GM18873 (cell line): Measurements from ENCODE around the gene EMC10.
A peak's percentile ranks its signal among the peaks of the same experiment; 100 is the strongest.

Source experiments
- ATAC-seq: cut with Tn5 transposase; IDR thresholded peaks from one replicate; pipeline ENCODE4 v1.9.1; 2021; ENCODE audit warnings: mild to moderate bottlenecking, moderate library complexity, moderate number of reproducible peaks; ENCODE audit not compliant: unreplicated experiment, low FRiP score

The EMC10 gene

DNA sequence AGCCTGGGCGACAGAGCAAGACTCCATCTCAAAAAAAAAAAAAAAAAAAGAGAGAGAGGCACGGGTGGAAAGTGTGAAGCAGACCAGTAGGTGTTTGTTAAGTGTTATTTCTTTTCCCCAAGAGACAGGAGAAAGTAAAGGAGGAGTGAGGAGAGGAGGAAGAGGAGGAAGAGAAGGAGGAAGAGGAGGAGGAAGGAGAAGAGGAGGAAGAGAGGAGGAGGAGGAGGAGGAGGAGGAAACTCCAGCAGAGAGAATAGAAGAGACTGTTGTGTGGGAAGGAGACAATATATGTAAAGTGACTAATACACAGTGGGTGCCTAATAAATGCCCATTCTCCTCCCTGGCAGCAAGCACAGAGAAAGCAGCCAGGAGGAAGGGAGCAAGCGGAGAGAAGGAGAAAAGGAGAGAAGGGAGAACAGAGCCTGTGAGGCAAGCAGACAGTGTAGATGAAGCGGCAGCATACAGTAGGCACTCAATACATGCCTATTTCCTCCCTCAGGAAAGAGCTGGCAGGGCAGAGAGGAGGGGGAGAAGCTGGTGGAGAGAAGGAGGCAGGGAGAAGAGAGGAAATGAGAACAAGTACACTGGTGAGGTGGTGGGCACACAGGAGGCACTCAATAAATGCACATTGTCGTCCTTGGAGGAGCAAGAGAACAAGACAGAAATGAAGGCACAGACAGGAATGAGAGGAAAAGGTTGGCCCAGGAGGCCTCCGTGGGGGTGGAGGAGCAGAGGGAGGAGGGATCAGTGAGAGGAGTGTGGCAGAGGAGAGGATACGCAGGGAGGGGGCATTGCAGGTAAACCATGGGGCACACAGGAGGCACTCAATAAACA, 18.1 kb downstream of the EMC10 start:
- no peak for ATAC-seq

DNA sequence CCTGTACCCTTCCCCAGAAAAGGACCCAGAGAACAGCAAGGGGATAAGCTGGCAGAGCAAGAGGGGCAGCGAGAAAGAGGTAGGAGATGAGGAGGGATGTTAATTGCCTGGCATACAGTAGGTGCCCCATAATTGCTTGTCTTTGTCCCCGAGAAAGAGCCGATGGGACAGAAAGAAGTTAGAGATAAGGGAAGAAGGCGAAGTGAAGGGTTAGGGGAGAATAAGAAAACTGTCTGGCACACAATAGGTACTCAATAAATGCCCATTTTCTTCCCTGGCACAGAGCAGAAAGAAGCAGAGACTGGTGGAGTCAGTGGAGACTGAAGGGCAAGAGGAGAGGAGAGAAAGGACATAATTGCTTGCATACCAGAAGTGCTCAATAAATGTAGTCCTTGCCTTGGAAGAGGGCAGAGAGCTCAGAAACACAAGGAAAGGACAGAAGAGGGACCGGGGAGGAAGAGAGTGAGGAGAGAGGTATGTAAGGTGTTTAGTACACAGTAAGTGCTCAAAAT, 18.8 kb downstream of the EMC10 start:
- no peak for ATAC-seq

DNA sequence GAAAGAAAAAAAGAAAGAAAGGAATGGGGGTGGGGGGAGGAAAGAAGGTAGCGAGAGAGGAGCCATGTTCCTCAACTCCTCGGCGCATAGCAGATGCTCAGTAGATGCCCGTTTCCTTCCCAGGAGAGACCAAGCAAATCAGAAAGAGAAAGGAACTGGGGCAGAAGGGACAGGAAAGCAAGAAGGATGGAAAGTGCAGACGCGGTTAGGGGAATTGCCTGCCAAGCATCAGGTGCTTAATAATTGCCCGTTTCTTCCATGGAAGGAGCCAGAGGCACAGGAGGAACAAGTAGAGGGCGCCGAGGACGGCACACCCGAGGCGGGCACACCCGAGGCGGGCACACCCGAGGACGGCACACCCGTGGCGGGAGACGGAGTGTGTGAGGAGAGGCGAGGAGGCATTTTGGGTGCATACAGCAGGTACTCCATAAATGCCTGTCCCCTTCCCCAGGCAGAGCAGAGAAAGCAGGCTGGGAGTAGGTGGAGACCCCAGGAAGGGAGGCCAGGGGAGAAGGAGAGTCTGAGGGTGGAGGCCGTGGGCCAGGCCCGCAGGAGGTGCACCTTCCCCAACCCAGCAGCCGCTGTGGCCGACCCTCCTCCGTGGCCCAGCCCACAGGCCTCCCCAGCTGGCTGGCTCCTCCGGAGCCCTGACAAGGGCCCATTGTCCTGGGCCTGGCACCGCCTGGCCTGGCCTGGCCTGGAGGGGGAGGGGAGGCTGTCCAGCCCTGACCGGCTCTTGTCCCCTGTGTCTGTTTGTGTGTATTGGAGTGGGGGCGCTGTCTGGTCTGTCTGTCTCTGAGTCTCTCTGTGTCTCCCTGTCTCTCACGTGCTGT, 20.1 kb downstream of the EMC10 start:
- ATAC-seq, result no peak

DNA sequence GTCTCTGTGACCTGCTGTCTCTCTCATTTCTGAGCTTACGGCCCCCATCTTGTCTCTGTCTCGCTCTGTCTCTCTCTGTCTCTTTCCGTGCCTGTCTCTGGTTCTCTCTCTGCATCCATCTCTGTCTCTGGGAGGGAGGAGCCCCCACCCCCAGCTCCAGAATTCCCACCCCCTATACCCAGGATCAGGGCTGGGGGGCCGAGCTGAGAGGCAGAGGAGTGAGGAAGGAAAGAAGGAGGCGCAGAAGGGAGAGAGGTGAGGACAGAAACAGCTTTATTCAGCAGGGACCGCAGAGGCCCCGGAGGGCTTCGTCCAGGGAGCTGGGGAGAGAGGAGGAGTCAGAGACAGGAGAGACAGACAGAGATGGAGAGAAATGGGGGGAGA, 20.7 kb downstream of the EMC10 start:
- ATAC-seq, result no peak

DNA sequence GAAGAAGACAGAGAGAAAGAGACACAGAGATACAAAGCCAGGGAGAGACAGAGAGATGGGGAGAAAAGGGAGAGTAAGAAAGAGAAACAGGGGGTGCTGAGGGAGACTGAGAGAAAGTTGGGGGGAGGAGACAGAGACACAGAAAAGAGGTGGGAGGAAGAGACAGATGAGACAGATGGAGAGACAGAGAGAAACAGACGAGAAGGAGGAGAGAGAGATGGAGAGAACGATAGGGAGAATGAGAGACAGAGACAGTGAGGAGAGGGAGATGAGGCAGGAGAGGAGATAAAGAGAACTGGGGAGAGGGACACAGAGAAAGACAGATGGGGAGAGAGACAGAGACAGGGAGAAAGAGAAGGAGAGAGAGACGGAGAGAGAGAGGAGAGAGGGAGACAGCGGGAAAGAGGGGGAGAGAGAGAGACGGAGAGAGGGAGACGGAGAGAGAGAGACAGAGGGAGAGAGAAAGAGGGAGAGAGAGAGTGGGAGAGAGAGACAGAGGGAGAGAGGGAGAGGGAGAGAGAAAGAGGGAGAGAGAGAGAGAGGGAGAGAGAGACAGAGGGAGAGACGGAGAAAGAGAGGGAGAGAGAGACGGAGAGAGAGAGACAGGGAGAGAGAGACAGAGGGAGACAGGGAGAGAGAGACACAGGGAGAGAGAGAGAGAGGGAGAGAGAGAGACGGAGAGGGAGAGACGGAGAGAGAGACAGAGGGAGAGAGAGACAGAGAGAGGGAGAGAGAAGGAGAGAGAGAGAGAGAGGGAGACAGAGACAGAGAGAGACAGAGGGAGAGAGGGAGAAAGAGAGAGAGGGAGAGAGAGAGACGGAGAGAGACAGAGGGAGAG, 22.1 kb downstream of the EMC10 start:
- ATAC-seq, result no peak

DNA sequence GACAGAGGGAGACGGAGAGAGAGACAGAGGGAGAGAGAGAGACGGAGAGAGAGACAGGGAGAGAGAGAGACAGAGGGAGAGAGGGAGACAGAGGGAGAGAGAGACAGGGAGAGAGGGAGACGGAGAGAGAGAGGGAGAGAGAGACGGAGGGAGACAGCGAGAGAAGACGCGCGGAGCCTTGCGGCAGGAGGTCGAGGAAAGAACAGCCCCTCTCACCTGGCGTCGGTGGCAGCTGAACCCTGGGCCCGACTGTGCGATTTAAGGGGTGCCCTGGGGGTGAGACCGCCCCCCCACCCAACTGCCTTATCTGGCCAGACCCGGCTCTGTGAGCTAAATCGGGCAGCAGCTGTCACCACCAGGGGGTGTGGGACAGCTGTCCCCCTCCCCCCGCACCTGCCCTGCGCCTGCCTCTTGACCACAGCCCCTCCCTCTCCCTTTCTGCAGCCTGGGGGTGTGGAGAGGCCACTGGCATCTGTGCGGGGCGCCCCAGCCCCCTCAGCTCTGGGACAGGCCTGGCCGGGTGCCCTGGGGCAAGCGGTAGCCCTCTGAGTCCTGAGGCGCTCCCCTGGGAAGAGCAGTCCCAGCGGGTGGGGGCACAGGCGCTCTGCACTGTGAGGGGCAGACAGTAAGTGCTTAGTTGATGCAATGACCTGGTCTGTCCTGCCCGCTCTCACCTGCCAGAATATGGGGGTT, 23.9 kb downstream of the EMC10 start:
- ATAC-seq, result no peak

DNA sequence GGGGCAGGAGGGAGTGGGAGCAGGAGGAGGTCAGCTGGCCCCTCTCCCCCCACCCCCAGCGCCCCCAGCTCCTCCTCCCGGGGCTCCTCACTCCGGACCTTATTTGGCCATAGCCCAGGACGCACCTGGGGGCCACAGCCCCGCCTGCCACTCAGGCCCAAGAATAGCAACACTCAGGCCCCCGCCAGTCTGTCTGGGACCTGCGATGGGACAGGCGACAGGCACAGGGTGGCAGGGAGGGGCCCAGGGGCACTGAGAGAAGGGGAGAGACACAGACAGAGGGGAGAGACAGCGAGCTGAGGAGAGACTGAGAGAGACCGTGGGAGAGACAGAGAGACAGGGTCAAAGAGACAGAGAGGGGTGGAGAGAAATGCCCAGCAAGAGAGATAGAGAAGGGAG, 24.4 kb downstream of the EMC10 start:
- no peak for ATAC-seq

DNA sequence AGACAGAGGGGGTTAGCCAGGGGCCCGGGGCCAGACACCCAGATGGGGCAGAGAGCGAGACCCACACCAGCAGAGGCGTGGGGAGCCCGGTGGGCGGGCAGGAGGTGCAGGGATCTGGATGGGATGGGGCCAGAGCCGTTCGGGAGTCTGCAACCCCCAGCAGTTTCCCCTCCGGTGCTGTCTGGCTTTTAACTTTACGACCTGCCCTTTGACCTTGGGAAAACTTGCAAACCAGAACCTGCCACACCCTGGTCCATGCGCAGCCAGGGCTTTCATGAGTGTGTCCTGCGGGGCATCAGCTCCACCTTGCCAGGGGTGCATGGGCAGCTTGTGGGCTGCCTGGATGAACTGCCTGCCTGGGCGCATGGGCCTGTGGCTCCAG, 24.9 kb downstream of the EMC10 start:
- no peak for ATAC-seq

DNA sequence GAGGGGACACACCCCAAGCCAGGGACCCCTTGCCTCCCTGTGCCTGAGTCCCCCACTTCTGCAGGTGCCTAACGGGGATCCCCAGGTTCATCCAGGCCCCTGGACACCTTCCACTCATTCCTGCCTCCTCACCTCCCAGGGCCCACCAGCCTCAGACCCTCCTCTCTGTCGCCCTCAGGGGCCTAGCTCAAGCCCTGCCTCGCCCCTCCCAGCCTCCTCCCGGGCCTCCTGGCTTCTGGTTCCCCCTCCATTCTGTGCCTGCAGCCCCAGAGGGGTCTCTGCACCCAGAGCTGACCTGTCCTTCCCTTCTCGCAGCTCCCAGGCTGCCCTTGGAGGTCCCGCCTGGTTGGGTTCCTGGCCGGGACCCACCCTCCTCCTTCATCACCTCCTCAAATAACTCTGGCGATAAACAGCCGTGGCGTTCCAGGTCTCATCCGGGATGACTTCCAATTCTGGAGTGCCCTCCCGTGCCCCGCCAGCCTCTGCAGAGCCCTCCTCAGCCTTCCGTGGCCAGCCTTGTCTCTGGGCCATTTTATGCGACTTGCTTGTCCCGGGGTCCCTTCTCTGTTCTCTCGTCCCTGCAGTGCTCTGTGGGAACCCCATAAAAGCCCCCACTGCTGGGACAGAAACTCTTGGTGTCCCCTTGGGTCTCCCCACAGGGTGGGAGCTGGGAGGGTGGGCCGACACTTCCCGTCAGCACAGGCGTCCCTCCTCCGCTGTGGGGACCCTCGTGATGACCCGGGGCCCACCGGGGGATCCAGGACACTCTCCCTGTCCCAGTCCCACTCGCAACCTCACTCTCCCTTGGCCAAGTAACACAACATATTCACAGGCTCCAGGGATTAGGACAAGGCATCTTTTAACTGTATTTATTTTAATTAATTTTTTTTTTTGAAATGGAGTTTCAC, 25.5 kb downstream of the EMC10 start:
- no peak for ATAC-seq

DNA sequence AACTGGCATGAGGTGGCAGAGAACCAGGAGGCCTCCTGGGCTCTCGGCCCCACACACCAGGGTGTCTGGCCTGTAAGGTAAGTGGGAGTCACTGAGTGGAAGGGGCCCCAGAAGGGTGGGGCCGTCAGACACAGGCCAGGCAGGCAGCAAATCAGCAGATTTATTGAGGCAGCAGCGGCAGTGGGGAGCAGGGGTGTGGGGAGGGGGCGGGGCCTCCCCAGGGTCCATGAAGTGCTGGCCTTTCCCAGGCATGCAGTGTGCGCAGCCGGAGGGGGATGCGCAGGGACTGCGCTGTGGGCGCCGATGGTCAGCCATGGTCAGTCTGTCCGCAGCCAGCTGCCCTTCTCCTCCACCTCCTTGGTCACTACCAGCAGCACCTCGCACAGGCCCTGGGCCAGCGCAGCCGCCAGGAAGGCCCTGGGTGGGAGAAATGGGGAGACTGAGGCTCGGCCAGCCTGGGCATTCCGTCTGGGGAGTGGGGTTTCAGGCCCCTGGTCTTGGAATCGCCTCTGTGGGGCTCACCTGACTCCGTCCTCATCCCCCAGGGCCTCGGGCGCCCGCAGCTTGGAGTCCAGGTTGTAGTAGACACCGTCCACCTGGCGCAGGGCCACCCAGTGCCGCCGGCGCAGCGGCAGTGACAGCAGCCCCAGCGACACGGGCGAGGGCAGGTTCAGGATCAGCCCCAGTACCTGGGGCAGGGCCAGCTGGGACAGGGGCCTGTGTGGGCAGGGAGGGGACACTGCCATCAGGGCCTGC, 29.7 kb downstream of the EMC10 start:
- no peak for ATAC-seq

DNA sequence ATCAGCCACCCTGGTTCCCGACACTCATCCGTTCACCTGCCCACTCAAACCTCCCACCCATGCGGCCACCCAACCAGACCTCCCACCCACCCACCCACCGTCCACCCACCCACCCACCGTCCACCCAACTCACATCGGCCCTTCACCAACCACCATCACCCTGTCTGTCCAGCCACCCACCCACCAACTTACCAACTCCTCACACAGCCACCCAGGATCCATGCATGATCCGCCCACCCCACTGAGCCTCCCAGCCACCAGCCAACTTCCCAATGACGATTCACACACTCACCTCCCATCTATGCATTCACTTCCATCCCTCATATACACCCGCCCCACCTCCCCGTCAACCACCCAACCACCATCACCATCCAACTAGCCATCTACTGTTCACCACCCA, 30.4 kb downstream of the EMC10 start:
- ATAC-seq, result no peak

DNA sequence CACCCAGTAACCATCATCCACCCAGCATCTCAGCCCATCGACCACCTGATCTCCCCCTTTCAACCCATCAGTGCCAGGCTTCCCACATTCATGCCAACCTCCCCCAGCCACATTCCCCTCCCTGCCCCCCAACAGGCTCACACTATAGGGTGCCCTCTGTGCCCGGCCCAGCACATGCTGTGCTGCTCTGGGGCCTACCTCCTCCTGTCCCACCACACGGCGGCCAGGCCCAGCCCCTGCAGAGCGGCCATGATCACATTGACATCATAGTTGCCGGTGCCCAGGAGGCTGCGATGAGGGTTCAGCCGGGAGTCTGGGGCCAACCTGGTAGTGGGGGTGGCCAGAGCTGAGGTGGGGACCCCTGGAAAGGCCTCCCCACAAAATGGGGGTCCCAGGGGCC, 31.1 kb downstream of the EMC10 start:
- no peak for ATAC-seq

DNA sequence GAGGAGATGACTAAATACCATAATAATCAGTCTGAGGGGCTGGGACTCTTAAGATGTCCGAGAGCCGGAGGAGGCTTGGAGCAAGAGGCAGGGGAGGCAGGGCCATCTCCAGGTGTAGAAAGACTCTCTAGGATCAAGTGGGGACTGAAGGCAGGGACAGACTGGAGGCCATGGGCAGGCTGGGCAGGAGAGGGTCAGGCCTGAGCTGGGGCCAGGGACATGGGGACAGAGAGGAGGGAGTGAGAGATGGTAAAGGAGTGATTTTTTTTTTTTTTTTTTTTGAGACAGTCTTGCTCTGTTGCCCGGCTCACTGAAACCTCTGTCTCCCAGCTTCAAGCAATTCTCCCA, 32.5 kb downstream of the EMC10 start:
- ATAC-seq, result no peak

DNA sequence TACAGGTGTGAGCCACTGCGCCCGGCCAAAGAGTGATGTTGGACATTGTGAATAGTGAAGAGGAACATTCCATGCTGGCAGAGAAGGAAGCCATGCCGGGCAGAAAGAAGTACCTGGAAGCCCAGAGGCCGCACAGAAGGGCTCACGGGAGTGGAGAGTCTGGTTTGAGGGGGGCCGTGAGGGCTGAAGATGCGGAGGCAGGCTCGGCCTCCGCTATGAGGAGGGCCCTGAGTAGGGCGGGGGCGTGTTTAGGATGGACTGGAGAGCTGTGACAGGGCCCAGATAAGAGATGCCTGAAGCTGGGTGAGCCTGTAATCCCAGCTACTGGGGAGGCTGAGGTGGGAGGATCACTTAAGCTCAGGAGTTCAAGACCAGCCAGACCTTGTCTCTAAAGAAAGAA, 33.1 kb downstream of the EMC10 start:
- no peak for ATAC-seq

DNA sequence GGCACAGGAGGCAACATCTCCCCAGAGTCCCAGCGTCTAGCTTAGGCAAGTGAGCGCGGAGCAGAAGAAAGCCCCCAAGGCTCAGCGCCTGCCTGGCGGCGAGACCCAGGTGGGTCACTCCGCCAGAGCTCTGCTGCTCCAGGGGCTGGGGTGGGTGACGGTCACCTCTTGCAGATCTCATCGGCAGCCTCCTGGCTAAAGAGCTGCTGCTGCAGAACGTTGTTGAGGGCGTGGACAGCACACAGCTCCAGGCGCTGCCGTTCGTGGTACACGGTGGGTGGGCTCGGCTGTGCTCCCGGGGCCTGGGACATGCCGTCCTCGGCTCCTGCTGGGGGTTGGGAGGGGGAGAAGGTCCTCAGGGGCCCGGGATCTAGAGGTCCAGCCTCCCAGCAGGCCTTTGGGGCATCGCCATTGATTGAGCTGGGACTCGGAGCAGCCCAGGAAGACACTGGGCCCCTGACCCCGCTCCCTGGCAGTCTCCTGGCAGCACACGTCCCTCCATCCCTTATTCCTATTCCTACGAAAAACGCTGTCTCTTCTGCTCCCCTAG, 33.9 kb downstream of the EMC10 start:
- ATAC-seq, result no peak

DNA sequence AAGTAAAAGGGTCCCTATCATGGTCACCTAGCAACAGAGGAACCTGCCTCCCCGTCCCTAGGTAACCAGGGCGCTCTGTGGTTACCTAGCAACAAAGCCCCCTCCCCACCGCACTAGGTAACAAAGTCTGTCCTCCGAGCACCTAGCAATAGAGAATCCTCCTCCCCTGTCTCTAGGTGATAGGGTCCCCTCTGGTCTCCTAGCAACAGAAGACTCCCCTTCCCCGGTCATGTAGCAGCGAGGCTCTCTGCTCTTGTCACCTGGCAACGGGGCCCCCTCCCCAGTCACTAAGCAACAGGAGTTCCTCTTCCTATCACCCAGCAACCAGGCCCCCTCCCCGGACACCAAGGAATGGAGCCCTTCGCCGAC, 34.4 kb downstream of the EMC10 start:
- no peak for ATAC-seq

DNA sequence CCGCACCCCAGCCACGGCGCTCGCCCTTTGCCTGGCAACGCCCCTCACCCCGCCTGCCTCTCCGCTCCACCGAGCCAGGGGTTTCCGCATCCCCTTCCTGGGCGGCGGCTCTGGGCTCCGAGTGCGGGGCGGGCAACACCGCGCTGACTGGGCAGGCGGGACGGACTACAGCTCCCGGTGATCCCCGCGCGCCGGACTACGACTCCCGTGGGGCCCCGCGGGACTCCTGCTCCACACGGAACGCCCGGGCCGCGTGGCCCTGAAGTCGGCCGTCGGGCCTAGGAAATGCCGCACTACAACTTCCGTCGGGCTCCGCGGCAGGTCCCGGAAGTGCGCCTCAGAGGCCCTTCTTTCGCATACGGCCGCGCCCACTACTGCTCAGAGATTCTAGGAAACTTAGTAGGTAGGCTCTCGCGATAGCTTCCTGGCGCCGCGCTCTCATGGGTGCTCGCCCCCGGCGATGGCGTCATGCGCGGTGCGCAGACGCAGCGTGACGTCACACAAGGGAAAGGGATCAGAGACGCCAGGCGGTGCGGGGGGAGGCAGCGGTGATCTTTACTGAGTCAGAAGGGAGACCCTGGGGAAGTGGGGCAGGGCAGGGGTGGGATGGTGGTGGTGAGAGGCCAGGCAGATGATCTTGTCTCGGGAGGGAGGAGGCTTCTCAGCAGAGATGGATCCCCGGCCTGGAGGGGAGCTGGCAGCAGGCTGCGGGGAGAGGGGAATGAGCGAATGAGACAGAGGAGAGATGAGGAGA, 34.9 kb downstream of the EMC10 start, which contains the start of gene JOSD2:
Gene JOSD2, minus strand, starts transcription at position 123 of the 754 bp plus-strand sequence. CDS start 760 bp downstream, outside the sequence.
- peak; percentile 85 for ATAC-seq
